GM10847 (cell line): ENCODE results near the gene ADGRL2.

ENCODE experiments used
- POLR2A ChIP-seq: IDR thresholded peaks from 2 replicates; pipeline ENCODE4 v1.6.1; 2011; ENCODE audit not compliant: insufficient read length; ENCODE audit errors: extremely low read depth

ADGRL2 gene

GRCh38 chr1:82034812-82035211 is 234.1 kb downstream of the ADGRL2 start:
- TF ChIP-seq POLR2A: no peak
